ENCODE results near the gene ADAMTSL2.

ADAMTSL2 gene

GRCh38 chr9:133591985-133592384, 57.5 kb downstream of the ADAMTSL2 start:
- DNase-seq: no peak

GRCh38 chr9:133592731-133593409, 58.4 kb downstream of the ADAMTSL2 start:
- no peak for DNase-seq

GRCh38 chr9:133593587-133594253, 59.2 kb downstream of the ADAMTSL2 start:
- no peak for DNase-seq

GRCh38 chr9:133594310-133594709, 59.8 kb downstream of the ADAMTSL2 start:
- DNase-seq: no peak

- no peak for DNase-seq
Measured at GRCh38 chr9:133595910-133596309, 61.4 kb downstream of the ADAMTSL2 start.

GRCh38 chr9:133597316-133597957, 62.9 kb downstream of the ADAMTSL2 start:
- no peak for DNase-seq

GRCh38 chr9:133598978-133599377, 64.5 kb downstream of the ADAMTSL2 start:
- no peak for DNase-seq

- DNase-seq: no peak
Measured at GRCh38 chr9:133599470-133600173, 65.1 kb downstream of the ADAMTSL2 start.

GRCh38 chr9:133600739-133601138, 66.2 kb downstream of the ADAMTSL2 start:
- no peak for DNase-seq

GRCh38 chr9:133601746-133602145, 67.2 kb downstream of the ADAMTSL2 start:
- DNase-seq: no peak

GRCh38 chr9:133602277-133602676, 67.8 kb downstream of the ADAMTSL2 start:
- DNase-seq: no peak

GRCh38 chr9:133603135-133603927, 68.8 kb downstream of the ADAMTSL2 start:
- no peak for DNase-seq

- DNase-seq: no peak
Measured at GRCh38 chr9:133604214-133604613, 69.7 kb downstream of the ADAMTSL2 start.

GRCh38 chr9:133604856-133605255, 70.4 kb downstream of the ADAMTSL2 start:
- no peak for DNase-seq

GRCh38 chr9:133605446-133605845, 70.9 kb downstream of the ADAMTSL2 start:
- DNase-seq: no peak

- DNase-seq: no peak
Measured at GRCh38 chr9:133605856-133606707, 71.6 kb downstream of the ADAMTSL2 start.

- DNase-seq: no peak
Measured at GRCh38 chr9:133606708-133607025, 72.2 kb downstream of the ADAMTSL2 start.

GRCh38 chr9:133607381-133607780, 72.9 kb downstream of the ADAMTSL2 start:
- DNase-seq: no peak

- DNase-seq: no peak
Measured at GRCh38 chr9:133607976-133608375, 73.5 kb downstream of the ADAMTSL2 start.

GRCh38 chr9:133608382-133608781, 73.9 kb downstream of the ADAMTSL2 start:
- no peak for DNase-seq

- no peak for DNase-seq
Measured at GRCh38 chr9:133608889-133609288, 74.4 kb downstream of the ADAMTSL2 start.

Data from NCI-H146 (cell line).